A204.1 (cell line): Measurements from ENCODE around the gene SPINK4.

Experiments used
- FAIRE-seq: peaks from 2 replicates; lab custom pipeline; 2012; peaks lifted over from hg19 to GRCh38; lab: Jason Lieb, UNC

SPINK4 gene

DNA sequence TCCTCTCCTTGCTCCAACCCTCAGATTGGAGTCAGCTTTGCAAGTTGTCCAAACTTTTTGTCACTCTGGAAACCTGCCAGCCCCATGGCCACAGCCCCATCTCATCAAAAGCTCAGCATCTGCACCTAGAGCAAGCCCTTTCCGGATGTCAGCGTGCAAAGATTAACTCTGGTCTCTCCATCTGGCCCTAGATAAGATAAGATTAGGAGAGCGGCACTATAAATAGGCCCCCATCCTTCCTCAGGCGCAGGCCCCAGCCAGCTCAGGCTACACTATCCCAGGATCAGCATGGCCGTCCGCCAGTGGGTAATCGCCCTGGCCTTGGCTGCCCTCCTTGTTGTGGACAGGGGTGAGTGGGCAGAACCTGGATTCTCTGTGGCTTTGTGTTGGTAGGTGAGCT is at the start of gene SPINK4:
Gene SPINK4, plus strand, starts transcription at position 247 of the 400 bp plus-strand sequence. Its CDS starts 42 bp downstream, at position 289.
- no peak for FAIRE-seq

DNA sequence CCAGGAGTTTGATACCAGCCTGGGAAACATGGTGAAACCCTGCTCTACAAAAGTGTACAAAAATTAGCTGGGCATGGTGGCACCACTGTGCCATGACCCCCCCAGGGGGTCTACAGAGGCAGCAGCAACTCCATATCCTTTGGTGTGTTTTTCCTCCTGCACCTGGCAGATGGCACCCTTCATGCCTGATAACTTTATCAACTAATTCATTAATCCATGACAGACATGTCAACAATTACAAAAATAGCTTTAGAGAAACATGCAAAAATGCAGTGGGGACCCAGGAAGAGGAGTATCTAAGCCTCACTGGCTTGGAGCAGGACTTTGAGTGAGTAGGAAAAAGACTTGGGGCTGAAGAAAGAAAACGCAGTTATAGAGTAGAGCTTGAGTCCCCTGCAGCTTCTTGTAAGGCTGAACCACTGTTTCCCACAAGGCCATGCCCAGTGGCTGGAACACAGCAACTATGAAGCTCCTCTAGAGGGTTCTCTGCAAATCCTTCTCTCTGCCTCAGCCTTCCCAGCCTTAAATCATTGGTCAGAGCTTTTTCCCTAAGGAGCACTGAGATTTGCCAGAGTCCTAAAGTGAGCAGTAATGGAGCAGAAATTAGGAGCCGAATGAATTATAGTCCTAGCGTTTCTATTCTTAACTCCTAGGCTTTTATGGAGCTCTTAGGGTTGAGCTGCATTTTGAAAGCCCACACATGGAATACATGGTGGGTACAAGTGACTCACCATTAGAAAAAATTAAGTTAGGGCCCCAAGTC is 47.3 kb upstream of the SPINK4 start:
- FAIRE-seq: no peak

GRCh38 chr9:33193818-33194217 is 46.1 kb upstream of the SPINK4 start:
- FAIRE-seq: no peak

- FAIRE-seq: no peak
These were observed 43.2 kb upstream of the SPINK4 start for GRCh38 chr9:33196736-33197135.

- FAIRE-seq: no peak
These were observed 42.5 kb upstream of the SPINK4 start for GRCh38 chr9:33197279-33198152.

DNA sequence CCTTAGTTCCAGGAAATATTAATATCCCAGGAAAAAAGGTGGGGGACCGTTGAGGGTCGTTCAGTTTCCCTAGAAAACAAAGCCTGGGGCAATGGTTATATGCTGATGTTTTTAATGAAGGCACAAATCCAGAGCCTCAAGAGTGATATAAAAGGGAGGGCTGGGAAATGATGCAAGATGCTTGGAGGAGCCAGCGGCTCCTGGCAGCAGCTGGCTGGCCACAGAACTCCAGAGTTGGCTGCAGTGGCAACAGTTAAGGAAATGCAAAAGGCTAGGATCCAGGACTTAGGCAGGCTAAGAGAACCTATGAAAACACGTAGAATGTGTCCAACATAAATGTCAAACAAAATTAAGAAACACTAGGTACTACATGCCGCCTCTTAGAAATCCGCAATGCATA is 41.8 kb upstream of the SPINK4 start:
- no peak for FAIRE-seq

DNA sequence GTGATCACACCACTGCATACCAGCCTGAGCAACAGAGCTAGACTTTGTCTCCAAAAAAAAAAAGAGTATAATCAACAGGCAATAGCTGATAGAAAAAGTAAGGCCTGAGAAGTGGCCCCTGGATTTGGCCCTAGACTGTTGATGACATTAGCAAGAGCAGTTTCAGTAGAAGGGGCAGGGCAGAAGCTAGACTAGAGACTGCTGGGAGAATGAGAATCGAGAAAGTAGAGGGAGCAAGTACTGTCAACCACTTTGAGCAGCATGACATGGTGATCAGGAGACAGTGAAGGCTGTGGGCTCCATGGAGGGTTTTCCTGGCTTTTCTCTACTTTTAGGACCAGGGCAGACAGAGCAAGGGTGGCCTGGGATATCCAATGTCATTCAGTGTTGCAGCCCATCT is 37.9 kb upstream of the SPINK4 start:
- no peak for FAIRE-seq

DNA sequence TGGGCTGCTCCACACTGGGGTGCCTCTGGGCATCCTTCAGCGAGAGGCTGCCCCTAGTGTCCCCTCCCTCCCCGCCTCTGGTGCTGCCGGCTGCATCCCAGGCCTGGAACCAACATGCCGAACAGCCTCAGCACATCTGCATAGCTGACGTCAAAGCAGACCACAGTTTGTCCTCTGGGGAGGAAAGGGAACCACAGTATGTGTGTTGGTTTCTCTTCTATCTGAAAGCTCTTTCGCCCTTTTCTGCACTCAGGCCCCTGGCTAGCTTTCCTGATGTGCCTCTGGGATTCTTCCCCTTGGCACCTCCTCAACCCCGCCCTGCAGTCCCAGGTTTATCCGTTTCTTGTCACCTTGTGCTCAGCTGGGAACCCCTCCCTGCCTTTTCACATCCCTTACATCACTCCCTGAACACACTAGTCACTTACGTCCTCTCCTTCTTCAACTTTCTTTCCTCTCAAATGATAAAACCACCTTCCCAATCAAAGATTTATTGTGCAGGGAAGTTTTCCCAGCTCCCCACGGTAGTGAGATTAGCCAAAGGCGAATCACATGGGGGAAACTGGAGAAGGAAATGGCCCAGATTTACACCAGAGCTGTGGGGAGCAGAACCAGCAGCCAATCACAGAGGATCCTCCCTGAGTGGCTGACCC is 37.3 kb upstream of the SPINK4 start:
- no peak for FAIRE-seq

GRCh38 chr9:33209394-33209793 is 30.6 kb upstream of the SPINK4 start:
- FAIRE-seq: no peak

- FAIRE-seq: no peak
These were observed 29.8 kb upstream of the SPINK4 start for GRCh38 chr9:33210006-33210715.

DNA sequence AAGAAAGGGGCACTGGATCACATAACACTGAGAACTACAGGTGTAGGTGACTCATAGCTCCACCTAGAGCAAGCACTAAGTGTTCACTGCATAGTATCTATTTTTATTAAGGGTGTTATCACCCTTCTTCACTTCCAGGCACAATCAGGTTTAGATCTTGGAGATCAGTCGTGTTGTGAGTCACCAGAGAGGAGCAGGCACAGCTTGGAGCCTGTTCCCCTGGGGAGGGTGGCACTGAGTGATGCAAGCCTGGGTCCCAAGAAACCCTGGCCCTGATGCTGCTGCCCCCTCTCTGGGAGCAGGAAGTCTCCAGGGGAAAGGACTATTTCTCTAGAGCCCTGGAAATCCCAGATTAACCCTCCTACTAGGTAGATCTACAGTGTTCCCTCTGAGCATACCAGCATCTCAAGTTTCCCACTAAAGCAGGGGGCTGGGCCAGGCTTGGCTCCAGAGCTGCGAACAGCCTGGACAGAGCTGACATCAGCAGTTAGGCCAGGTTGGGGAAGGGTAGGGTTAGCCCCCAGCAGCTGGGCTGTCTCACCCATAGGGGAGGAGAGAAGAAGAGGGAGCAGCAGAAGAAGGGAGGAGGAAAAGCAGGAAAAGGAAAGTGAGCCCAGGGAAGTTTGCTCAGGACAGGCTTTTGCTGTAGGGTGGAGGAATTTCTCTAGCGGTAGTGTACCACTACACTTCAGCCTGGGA is 28.1 kb upstream of the SPINK4 start:
- no peak for FAIRE-seq

GRCh38 chr9:33220681-33221567 is 19.0 kb upstream of the SPINK4 start:
- no peak for FAIRE-seq

DNA sequence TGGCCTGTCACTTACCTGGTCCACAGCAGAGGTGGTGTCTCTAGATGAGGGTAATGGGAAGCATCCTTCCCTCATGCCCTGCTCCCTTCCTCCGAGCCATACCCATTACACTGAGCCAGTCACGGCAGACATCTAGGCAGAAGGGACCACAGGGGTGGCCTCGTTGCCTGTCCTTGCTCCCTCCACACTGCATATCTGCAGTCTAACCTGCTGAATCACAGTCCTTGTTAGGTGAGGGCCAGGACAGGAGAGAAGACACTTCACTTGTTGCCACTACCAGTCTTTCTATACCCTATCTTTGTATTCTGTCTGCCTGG is 18.4 kb upstream of the SPINK4 start:
- no peak for FAIRE-seq

DNA sequence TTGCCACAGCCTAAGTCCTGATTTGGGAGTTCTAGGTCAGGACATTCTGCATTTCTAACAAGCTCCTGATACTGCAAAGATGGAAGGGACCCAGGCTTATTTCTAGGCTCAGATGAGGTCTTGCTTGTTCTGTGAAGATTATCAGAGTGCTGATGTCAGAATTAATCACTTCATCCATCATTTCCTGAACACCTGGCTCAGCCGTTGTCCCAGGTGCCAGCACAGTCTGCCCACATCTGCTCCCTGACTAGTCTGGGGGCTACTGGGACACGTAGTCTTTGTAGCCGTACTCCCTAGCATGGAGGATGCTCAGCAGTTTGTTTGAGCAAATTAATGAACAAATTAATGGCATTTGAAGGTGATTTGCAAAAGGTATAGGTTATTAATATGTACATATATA is 17.9 kb upstream of the SPINK4 start:
- FAIRE-seq: no peak

DNA sequence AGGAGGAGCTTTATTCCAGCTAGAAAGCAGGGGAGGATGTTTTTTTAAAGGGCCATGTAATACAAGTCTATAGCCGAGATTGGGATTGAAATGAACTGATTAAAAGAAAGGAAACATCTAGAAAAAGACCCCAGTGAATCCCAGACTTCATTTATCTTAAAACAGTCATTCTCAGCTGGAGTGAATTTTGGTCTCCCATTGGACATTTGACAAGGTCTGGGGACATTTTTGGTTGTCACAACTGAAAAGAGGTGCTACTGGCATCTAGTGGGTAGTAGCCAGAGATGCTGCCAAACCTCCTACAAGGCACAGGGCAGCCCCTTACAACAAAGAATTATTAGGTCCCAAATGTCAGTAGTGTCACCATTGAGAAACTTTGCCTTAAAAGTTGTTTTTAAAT is 16.3 kb upstream of the SPINK4 start:
- no peak for FAIRE-seq

DNA sequence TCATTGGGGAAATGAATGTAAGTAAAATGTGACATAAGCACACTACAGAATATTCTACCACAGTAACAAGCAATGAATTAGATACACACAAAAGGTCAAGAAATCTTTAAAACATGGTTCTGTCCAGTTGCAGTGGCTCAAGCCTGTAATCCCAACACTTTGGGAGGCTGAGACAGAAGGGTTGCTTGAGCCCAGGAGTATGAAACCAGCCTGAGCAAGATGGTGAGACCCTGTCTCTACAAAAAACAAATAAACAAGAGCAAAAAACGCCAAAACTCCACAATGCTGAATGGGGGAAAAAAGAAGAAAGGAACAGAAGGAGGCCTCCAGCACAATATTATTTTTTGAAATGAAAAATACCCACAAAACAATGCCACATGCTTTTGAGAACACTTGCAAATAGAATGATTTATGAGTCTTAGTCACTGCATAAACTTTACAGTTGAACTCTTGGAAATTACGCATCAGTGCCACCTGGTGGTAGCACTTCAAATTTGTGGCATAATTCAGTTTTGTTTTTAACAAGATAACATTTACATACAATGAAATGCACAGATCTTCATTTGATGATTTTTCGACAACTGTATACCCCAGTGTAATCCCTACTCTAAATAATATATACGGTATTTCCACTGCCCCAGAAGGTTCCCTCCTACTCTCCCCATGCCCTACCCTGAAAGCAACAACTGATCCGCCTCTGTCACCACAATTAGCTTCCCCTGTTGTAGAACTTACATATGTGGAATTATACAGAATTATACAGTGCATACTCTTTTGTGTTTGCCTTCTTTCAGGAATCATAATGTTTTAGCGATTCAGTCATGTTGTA is 14.4 kb upstream of the SPINK4 start:
- peak; percentile 91 for FAIRE-seq

DNA sequence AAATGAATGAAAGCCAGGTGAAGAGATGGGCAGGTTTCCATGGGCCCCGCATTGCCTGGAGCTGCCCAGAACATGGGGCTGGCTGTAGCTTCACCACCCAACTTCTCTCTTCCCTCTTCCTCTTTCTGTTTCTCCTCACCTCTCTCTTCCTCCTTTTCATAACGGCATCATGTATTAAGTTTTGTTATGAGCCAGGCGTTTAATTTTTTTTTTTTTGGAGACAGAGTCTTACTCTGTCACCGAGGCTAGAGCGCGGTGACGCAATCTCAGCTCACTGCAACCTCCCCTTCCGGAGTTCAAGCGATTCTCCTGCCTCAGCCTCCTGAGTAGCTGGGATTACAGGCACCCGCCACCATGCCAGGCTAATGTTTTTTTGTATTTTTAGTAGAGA is 13.0 kb upstream of the SPINK4 start:
- FAIRE-seq: no peak

GRCh38 chr9:33227741-33228140 is 12.2 kb upstream of the SPINK4 start:
- FAIRE-seq: no peak

GRCh38 chr9:33228606-33229005 is 11.4 kb upstream of the SPINK4 start:
- FAIRE-seq: no peak
